Stimulated activated CD4-positive, alpha-beta T cell treated with anti-CD3 and anti-CD28 coated beads, TNF-alpha, amount 100 ng/mL, for 4 hours (primary cell): ENCODE data around the gene RNMT.

Source experiments
- DNase-seq, 3 experiments: peaks; one replicate each; pipeline ENCODE4 v3.0.0-alpha.2; 2020; ENCODE audit warnings: low read depth in 3 of 3

Gene RNMT

GRCh38 chr18:13811993-13812392, 85.5 kb downstream of the RNMT start:
- no peak for DNase-seq

- peak; percentile 23 to 34 (median 24) for DNase-seq
Observed at GRCh38 chr18:13813271-13813849, 86.9 kb downstream of the RNMT start.
